ENCODE measurements around the gene STAC3. TPM values are rescaled to one million over a fixed set of nuclear protein-coding genes. Genes with fewer than 3 reads are reported as not detected.

Gene STAC3
- total RNA-seq, 6 experiments from 2014 or later = 0.21 to 1.1 (median 0.58) TPM

DNA sequence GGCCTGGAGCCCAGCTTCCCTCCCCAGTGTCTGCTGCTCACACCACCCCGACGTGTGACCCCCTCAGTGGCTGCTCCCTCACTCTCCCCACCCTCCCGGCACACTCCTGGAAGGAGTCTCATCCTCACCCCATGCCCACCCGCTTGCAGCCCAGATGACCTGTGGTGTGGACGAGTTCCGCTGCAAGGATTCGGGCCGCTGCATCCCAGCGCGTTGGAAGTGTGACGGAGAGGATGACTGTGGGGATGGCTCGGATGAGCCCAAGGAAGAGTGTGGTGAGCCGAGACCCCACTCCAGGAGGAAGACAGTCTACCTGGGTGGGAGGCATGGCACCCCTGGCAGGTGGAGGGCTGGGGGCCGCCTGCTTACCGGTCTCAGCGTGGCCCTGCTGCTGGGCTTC is 49.4 kb downstream of the STAC3 start:
- Mint-ChIP-seq H3K4me1 (ENCODE audit: low read depth) (no peaks in the 10 kb centered on the region), H3K36me3 (ENCODE audit: low read depth) (peaks cover 17% of the 10 kb centered on the region), H3K4me3 (no peak overlapping the region), H3K27ac (no peak overlapping the region), H3K9me3 (no peaks in the 10 kb centered on the region), H3K27me3 (ENCODE audit: insufficient read depth) (peaks cover 8% of the 10 kb centered on the region)
- DNase-seq = no peak
- TF ChIP-seq, protein P1, sequence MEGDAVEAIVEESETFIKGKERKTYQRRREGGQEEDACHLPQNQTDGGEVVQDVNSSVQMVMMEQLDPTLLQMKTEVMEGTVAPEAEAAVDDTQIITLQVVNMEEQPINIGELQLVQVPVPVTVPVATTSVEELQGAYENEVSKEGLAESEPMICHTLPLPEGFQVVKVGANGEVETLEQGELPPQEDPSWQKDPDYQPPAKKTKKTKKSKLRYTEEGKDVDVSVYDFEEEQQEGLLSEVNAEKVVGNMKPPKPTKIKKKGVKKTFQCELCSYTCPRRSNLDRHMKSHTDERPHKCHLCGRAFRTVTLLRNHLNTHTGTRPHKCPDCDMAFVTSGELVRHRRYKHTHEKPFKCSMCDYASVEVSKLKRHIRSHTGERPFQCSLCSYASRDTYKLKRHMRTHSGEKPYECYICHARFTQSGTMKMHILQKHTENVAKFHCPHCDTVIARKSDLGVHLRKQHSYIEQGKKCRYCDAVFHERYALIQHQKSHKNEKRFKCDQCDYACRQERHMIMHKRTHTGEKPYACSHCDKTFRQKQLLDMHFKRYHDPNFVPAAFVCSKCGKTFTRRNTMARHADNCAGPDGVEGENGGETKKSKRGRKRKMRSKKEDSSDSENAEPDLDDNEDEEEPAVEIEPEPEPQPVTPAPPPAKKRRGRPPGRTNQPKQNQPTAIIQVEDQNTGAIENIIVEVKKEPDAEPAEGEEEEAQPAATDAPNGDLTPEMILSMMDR (IDR thresholded peaks at IDR 0.05) = no peak

DNA sequence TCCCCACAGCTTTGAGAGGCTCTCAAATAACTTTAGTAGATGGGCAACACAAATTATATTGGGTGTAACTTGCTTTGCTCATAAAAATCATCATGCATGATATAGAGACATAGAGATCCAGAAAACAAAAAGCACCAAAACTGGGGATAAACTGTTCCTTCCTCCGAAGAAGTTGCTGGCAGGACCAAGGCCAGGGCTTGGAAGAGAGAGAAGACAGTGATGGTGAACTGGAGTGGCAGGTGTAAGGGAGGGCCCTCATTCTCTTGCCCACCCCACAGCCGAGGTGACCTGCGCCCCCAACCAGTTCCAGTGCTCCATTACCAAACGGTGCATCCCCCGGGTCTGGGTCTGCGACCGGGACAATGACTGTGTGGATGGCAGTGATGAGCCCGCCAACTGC is 49.8 kb downstream of the STAC3 start:
- DNase-seq = no peak
- H3K4me1 Mint-ChIP-seq (ENCODE audit: low read depth) = no peaks in the 10 kb centered on the region
- H3K27me3 Mint-ChIP-seq (ENCODE audit: insufficient read depth) = peaks cover 10% of the 10 kb centered on the region
- H3K9me3 Mint-ChIP-seq = no peaks in the 10 kb centered on the region
- H3K27ac Mint-ChIP-seq = no peak overlapping the region
- H3K36me3 Mint-ChIP-seq (ENCODE audit: low read depth) = peaks cover 21% of the 10 kb centered on the region
- TF ChIP-seq, protein P1 (IDR thresholded peaks at IDR 0.05) = no peak
- no peak overlapping the region for H3K4me3 Mint-ChIP-seq

DNA sequence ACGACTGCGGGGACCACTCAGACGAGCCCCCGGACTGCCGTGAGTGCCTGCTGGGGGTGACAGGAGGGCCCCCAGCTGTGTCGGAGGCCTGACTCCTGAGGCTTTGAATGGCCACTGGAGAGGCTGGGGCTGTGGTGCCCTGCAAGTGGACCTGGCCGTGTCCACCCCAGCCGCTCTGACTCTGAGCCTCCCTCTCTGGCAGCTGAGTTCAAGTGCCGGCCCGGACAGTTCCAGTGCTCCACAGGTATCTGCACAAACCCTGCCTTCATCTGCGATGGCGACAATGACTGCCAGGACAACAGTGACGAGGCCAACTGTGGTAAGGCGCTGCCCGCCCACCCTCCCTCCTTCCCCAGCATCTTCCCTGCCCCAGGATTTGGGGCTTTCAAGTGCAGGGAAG is 50.5 kb downstream of the STAC3 start:
- H3K4me1 Mint-ChIP-seq (ENCODE audit: low read depth) = no peaks in the 10 kb centered on the region
- TF ChIP-seq, protein P1 (IDR thresholded peaks at IDR 0.05) = no peak
- peaks cover 18% of the 10 kb centered on the region for H3K36me3 Mint-ChIP-seq (ENCODE audit: low read depth)
- H3K27ac Mint-ChIP-seq = no peak overlapping the region
- no peak for DNase-seq
- H3K27me3 Mint-ChIP-seq (ENCODE audit: insufficient read depth) = peaks cover 11% of the 10 kb centered on the region
- no peak overlapping the region for H3K4me3 Mint-ChIP-seq
- no peaks in the 10 kb centered on the region for H3K9me3 Mint-ChIP-seq

DNA sequence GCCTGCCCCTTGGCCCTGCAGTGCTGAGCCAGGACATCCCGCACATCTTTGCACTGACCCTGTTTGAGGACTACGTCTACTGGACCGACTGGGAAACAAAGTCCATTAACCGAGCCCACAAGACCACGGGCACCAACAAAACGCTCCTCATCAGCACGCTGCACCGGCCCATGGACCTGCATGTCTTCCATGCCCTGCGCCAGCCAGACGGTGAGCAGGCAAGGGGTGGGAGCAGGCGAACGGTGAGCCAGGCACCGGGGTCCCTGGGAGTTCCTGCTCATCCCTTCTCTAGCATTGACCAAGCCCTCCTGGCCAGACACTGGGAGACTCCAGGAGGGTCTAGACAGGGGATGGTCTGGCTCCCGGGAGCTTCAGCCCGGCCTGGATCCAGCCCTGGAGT is 51.8 kb downstream of the STAC3 start:
- DNase-seq = no peak
- H3K27ac Mint-ChIP-seq = no peak overlapping the region
- no peaks in the 10 kb centered on the region for H3K4me1 Mint-ChIP-seq (ENCODE audit: low read depth)
- no peaks in the 10 kb centered on the region for H3K9me3 Mint-ChIP-seq
- no peak overlapping the region for H3K4me3 Mint-ChIP-seq
- H3K27me3 Mint-ChIP-seq (ENCODE audit: insufficient read depth) = peaks cover 17% of the 10 kb centered on the region
- TF ChIP-seq, protein P1 (IDR thresholded peaks at IDR 0.05) = no peak
- H3K36me3 Mint-ChIP-seq (ENCODE audit: low read depth) = peaks cover 18% of the 10 kb centered on the region

DNA sequence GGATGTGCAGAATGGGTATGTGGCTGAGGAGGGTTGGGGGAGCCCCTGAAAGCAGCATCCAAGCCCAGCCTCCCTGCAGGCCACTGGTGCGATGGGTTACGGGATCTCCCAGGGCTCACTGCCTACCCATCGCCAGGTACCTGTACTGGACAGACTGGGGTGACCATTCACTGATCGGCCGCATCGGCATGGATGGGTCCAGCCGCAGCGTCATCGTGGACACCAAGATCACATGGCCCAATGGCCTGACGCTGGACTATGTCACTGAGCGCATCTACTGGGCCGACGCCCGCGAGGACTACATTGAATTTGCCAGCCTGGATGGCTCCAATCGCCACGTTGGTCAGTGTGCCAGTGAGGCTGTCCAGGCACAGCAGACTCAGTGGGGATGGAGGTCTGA is 52.7 kb downstream of the STAC3 start:
- Mint-ChIP-seq H3K27ac (no peak overlapping the region), H3K4me1 (ENCODE audit: low read depth) (no peaks in the 10 kb centered on the region), H3K27me3 (ENCODE audit: insufficient read depth) (peaks cover 21% of the 10 kb centered on the region), H3K36me3 (ENCODE audit: low read depth) (peaks cover 18% of the 10 kb centered on the region), H3K9me3 (no peaks in the 10 kb centered on the region), H3K4me3 (no peak overlapping the region)
- TF ChIP-seq, protein P1 (IDR thresholded peaks at IDR 0.05) = no peak
- DNase-seq = no peak

DNA sequence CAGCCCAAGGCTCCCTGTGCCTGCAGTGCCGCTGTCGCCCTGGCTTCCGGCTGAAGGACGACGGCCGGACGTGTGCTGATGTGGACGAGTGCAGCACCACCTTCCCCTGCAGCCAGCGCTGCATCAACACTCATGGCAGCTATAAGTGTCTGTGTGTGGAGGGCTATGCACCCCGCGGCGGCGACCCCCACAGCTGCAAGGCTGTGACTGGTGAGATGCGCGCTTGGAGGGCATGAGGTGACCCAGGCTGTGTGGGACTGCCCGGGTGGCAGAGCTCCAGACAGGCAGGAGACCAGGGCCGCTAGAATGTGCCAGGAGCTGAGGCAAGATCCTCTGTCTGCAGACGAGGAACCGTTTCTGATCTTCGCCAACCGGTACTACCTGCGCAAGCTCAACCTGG is 54.0 kb downstream of the STAC3 start:
- no peaks in the 10 kb centered on the region for H3K9me3 Mint-ChIP-seq

More for the DNA sequence above, 54.0 kb downstream of the STAC3 start:
- peaks cover 19% of the 10 kb centered on the region for H3K27me3 Mint-ChIP-seq (ENCODE audit: insufficient read depth)
- TF ChIP-seq, protein P1 (IDR thresholded peaks at IDR 0.05) = no peak
- H3K4me1 Mint-ChIP-seq (ENCODE audit: low read depth) = no peaks in the 10 kb centered on the region
- no peak overlapping the region for H3K4me3 Mint-ChIP-seq
- H3K27ac Mint-ChIP-seq = no peak overlapping the region
- DNase-seq = no peak
- H3K36me3 Mint-ChIP-seq (ENCODE audit: low read depth) = peaks cover 19% of the 10 kb centered on the region

All from HFFc6 (cell line).